GM12892 (cell line): Measurements from ENCODE around the gene MAP3K5.
"Not testable (repeated sequence)": the region's sequence is repeated elsewhere in the genome, so short reads cannot be mapped to it uniquely, and the experiment has no call there.

Experiments used
- POLR2A ChIP-seq: IDR thresholded peaks from 2 replicates; pipeline ENCODE4 v1.6.1; 2011; ENCODE audit warnings: low read depth, low read length, control low read depth
- TAF1 ChIP-seq: IDR thresholded peaks from 2 replicates; pipeline ENCODE4 v1.6.1; 2011; ENCODE audit warnings: low read depth, mild to moderate bottlenecking, control low read depth, low read length, borderline replicate concordance

DNA sequence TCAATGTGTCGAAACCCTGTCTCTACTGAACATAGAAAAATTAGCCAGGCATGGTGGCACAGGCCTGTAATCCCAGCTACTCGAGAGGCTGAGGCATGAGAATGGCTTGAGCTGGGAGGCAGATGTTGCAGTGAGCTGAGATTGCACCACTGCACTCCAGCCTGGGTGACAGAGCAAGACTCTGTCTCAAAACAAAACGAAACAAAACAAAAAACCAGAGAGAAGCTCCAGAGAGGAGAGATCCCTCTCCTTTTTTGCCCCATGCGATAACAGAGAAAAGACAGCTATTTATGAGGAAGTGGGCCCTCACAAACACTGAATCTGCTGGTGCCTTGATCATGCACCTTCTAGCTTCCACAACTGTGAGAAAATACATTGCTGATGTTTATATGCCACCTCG is 31.5 kb downstream of the MAP3K5 start:
- not testable (repeated sequence) for TF ChIP-seq TAF1, POLR2A
